ENCODE measurements around the gene VAV3.
A peak's percentile ranks its signal among the peaks of the same experiment; 100 is the strongest.
"Not testable (repeated sequence)": the region's sequence is repeated elsewhere in the genome, so short reads cannot be mapped to it uniquely, and the experiment has no call there.

The VAV3 gene

DNA sequence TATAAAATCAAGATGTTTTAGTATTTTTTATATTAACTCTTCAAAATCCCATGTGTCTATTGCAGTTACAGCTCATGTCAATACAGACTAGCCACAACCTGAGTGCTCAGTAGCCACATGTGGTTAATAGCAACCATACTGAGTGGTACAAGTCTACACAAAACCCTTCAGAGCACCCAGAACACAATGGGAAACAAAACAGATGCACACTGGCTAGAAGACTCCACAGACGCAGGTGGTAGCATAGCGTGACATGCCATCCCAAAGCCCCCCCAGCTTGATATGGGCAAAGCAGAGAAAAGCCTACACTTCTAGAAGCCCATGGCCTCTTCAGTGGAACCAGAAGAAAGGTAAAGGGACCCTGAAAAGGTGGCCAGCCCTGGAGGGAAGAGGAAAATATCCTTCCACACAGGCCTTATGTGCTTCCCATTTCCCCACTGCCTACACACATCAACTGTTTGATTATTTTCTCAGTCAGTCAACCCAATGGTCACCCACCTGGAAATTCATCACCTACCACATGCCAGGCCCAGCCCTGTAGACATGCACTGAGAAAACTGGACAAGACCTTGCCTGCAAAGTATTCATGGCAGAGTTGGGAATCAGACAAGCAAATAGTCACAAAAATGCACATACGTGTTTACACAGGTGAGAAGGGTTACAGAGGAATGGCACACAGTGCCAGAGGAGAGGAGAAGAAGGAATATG is 175.0 kb downstream of the VAV3 start:
- no peak for DNase-seq

DNA sequence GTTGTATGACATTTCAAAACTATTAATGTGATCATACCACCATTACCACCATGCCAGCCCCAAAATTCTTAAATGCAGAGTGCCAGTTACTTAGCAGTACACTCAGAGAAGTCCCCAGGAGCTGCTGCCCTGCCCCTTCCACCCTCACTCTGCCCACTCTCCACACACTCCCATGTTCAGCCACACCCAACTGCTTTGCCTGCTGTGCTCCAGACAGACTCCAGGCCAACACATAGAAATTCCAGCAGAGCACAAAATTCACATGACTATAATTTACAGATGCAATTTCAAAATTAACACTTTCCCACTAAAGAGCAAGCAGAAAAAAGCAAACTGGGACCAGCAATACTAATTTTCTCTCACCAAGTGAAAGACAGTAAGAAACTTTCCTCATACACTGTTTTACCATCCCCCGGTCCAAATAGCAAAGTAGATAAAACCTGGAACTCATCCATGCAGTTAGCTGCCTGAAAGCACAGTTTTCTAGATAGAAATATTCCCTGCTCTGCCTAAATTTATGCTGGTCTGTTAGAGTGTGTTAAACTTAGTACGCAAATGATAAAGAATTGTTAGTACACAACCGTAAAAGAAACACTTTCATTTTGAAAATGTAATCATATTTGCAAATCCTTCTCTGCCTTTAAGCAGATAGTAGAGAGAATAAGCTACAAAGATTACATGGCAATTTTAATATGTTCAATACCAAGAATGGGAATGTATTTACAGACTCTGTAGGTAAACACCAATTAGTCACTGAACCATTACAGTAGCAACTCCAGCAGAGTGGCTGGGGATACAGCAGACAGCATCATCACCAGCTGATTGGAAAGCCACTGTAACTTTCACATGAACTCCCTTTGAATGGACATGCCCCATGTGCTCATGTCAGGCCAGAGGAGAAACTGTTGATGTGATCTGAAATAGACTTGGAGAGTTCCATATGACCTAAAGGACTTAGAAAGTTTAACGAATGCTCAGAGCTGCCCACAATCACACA is 176.5 kb downstream of the VAV3 start:
- peak in 2 of 3 donors; percentile 29 to 45 for DNase-seq

DNA sequence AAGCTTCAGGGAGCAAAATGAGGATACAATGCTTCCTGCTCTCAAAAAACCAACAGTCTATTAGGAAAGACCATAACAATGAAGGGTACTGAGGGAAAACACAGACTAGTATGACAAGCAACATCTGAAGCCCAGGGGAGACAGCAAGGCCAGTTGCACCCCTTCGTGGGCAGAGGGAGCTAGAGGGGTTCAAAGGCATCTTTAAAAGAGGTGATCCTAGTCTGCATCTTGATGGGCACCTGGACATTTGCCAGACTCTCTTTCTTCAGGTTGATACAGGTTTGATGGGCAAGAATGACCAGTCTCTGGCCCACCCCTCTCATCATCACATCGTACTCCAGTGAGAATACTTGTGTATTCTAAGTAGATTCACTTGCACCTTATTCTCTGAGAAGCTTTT is 177.7 kb downstream of the VAV3 start:
- peak in 2 of 3 donors; percentile 22 to 24 for DNase-seq

DNA sequence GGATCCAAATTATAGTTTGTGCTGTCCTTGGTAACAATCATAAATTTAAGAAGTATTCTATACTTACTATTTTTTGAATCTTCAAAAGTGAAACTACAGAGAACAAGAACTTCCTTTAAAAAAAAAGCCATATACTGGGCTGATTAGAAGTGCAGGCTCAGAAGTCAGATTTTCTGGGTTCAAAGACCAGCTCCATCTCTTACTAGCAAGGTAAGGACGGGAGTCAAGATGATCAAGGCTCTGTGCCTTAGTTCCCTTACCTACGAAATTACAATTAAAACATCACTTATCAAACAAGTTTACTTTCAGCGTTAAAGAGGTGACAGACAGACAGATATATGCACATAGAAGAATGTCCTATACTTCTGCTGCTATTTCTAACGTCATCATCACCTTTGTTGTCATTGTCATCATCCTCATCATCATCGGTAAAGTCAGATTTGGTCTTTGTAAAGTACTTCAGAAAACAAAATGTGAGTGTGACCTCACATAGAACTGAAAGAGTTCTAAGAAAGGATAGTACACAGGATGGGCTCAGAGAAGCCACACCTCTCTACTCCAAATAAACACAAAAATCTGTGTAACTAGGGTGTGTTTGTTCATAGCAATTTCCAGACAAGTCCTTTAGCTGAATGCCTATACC is 178.7 kb downstream of the VAV3 start:
- DNase-seq: peak in 2 of 3 donors; percentile 30 to 46

DNA sequence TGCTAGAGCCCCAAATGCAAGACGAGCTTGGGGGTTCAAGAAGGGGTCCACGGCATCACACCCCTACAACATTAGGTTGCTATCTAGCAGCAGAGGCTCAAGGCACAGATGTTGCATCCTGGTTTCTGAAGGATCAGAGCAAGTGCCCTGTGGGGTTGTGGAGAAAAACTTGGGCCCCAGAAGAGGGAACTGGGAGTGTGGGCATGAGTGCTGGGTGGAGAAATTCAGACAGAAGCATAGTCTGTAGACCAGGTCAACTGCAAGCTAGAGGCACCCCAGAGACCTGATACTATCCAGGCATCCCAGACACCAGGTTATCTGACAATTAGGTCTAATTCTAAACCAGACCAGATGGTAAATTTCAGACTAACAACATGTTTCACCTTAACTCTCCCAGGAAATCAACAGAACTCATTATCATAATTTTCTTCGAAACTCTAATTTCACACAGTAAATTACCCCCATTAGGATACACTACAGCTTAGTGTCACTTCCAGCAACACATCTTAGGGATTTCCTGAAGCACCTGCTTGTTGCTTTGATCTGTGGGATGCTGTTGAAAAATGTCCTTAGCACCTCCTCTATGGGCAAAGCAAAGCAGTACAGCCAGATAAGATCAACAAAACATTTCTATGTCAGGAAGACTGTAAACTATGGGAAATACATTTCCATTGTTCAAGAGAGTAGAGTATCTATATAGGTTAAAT is 179.3 kb downstream of the VAV3 start:
- DNase-seq: peak in 2 of 3 donors; percentile 25 to 28

DNA sequence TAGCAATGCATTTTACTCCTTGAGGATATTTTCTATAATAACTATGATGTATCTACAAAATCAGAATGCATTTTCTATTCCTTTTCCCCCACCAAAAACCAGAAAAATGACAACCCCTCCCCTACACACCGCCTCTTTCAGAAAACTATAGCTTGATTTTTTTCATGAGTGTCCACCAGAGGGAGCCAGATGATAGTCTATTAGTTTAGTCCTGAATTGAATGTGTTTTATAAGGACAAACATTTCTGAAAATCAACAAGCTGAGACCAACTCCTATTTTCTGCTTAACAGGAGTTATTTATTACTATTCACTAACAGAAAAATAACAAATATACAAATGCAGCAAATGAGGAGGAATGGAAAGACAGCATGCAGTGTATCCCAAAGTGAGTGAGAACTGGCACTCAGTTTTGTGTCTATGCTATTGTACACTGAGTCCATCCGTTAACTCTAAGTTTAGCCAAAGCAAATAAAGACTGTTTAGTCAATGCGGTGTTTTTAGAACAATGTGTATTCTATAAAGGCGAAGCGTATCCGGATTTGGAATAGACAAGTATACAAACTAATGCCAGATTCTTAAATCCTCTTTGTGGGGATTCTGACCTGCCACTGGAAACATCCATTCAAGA is 182.6 kb downstream of the VAV3 start:
- DNase-seq: peak; percentile 75 to 85 (median 77)

DNA sequence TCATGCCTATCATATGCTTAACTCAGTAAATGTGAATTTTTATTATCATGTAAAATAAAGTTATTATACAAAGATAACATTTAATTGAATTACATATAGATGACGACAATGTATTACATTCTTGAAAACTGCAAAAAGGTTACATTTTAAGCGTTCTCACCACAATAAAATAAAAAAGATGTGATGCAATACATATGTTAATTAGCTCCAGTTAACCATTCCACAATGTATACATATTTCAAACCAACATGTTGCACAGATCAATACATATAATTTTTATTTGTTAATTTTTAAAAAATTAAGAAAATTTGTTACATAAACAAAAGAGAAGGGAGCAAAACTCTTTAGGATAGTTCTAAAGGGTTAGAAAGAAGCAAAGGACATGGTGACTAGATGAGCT is 183.7 kb downstream of the VAV3 start:
- DNase-seq: no peak

DNA sequence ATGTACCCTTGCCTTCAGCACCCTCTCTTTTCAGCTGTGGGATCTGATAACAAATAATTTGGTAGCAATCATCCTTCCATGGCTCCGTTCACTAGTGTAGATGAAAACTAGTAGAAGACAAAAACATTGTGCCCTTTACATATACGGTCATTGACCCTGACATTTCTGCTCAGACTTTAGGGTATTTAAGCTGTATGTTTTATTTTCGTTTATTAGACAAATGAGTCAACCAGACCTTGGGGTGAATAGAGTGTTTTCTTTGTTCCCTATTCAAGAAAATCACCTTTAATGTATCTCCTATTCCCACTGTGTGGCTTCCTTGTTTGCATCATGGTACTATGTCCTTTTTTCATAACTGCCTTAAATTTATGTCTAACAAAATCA is 187.3 kb downstream of the VAV3 start:
- no peak for DNase-seq

DNA sequence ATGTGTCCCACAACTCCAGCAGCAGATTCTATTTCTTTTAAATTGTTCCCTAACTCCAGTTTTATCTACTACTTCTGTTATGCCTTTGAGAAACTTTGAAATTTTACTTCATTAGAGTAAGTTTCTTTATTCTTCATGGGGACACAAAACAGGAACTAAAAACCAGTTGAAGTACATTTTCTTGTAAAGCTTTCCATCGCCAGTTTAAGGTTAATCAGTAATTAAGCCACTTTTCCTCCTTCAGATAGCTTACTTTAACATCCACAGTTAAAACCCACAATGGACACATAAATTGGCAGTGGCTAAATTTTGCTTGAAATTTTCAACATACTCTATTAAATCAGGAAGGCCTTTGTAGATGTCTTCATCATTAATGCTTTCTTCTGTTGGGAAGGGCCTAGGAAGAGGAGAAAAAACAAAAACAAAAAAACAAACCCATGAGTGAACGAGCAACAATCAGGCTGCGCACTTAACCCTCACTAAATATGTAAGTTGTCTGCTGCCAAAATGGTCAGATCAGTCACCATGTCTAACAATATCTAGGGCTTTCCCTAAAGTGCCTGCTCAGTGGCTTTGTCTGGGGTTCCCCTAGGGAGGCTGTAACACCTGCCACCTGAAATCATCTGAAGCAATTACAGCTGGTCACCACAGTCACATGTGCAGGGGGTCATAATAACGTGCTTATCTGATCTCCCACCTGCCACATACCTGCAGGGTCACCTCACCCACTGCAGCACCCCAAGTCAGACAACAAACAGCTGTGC is 187.9 kb downstream of the VAV3 start:
- no peak for DNase-seq

DNA sequence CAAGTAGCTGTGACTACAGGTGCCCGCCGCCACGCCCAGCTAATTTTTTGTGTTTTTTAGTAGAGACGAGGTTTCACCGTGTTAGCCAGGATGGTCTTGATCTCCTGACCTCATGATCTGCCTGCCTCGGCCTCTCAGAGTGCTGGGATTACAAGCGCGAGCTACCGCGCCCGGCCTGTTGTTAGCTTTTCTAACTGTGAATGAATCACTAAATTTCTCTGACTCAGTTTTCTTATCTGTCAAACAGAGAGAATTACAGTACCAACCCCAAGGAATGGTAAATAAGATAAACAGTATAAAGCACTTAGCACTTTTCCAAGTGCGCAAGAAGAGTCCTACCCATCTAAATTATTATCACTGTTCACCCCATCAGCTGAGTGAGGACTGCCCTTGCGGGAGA is 193.6 kb downstream of the VAV3 start:
- DNase-seq: no peak

DNA sequence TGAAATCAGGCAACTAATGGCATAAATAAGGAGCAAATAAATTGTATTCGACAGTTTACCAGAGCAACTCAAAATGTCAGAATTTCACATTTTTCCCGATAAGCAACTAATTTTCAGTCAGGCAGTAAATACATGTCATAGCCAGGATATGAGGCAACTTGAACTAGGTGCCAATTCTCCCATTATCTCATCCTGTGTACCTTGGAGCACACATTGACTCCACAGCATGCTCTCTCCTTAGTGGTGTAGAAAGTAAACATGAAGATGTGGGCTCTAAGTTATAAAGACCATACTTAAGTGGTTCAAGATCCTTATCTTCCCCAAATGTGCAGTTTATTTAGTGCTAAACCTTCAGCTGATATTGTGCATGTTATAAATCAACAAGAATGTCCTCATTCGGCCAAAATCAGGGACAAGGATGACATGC is 197.8 kb downstream of the VAV3 start:
- DNase-seq: no peak

DNA sequence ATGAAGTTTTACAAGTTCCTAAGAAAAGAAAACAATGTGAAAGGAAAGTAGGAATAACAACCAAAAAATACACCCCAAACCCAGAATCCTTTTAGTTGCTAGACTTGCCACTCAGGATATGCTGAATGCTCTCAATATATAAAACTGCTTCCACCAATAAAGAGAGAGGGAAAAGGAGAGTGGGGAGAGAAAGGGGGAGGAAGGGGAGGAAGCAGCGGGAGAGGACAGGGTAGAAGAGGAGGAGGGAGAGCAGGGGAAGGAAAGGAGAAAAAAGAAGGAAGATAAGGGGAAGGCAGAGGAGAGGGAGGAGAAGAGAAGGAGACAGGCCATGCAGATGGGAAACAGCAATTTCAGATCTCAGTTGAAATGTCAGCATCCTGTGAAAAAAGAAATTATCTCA is 198.4 kb downstream of the VAV3 start:
- DNase-seq: no peak

DNA sequence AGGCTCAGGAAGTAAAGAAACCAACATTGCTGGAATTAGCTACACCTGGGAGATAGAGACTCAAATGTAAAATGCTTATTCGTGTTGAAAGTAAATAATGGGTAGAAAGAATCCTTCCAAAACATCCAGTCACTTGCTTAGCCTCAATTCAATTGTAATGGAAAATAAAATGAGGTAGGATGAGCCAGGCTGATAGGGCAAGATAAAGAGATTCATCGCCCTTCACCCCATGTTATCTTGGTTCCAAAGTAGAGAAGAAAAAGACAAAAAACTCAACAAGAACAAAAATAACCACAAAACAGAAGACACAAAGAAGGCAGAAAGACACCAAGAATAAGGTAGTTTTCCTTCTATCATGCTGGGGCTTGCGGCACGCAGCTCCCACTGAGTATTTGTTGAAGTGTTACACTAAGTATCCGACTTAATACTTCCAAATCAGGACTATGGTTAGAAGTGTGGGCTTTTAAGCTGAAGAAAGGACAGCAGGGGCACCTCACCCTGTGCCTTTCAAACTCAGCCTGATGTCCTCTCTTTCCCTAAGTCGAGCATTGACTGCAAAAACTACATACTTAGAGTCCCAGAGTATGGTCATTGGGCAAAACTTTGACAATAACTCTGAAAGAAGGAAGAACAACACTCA is 202.1 kb downstream of the VAV3 start:
- no peak for DNase-seq

DNA sequence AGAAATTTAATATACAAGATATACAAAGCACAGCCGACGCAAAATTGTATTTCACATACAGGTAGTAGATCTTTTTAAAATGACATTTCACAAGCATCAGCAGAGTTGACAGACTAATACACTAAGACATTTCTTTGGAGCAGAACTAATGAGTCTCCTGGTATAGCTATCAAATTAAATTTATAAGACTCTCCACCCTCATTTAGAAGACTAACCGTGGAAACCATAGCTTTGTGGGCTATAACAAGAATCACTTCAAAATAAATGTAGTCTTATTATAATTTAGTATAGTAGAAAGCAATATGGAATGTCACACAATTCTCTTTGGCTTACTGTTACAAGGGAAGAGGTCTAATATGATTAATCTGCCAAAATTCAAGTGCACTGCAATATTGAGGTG is 204.9 kb downstream of the VAV3 start:
- DNase-seq: no peak

DNA sequence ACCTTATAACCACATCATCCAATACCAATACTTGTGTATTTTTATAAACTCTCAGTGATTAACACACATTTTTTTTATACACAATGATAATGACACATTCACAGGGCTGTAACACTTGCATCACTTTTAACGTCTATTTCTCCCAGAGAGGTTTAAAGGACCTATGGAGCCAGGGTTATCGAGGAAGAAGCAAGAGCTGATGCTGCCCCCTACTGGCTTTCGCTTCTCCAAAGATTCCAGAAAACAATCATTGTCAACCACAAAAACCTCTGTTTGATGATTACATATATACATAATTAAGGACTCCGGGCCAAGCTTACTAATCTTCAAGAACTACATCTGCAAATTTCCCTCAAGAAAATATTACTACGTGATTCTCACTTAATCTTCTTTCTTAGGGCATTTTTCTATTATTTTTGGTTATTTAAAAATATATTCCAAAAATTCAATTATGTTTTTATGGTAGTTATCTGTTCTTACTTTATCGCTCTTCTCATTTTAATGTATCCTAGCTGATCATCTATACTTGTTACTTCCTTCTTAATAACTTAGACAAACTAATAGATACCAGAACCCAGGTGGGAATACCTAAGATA is 214.5 kb downstream of the VAV3 start:
- DNase-seq: peak; percentile 72 to 82 (median 79)

DNA sequence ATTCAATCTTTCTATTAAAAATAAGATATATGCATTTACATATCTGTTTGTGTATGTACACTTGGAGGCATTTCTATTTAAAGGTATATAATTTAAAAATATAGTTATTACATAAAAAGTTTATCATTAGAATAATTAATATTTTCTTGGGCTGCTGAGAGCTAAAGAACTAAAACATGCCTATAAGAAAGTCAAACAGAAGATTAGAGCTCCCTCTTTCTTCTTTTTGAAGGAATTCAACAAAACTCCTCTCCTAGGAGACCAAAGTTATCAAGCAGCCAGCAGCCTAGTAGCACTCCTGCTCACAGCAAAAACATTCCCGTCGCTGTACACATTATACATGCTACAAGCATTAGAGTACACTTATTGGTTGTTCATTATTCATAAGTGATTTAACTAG is 216.4 kb downstream of the VAV3 start:
- DNase-seq: no peak

DNA sequence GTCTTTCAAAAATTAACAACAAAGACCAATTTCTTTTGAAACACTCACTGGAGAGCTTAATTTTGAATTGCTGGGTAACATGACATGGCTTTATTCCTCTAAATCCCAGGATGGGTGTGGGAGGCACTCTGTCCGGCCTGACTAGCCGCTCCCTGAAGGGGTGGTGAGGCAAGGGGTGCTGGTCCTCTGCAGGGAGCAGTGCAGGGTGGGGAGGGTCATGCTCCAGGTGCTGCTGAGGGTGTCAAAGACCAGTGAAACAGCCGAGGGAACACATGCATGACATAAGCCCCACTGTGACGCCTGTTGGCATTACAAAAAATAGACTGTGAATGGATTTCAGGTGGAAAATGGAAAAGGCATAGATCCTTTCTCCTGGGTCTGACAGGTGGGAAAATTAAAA is 223.7 kb downstream of the VAV3 start:
- no peak for DNase-seq

DNA sequence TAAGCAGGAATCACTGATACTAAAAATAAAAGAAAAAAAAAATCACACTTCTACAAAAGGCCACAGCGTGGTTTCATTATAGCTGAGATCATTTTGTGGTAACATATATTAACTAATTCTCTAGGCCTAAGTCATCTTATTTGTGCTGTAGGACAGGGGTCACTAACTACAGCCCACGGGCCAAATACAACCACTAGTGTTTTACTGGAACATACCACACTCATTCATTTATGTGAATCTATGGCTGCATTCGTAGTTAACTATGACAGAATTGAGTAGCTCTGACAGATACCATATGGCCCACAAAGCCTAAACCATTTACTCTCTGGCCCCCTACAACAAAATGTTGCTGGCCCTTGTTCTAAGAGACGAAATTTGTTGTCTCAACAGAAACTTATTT is 224.4 kb downstream of the VAV3 start:
- peak in 2 of 3 donors; percentile 12 to 31 for DNase-seq

DNA sequence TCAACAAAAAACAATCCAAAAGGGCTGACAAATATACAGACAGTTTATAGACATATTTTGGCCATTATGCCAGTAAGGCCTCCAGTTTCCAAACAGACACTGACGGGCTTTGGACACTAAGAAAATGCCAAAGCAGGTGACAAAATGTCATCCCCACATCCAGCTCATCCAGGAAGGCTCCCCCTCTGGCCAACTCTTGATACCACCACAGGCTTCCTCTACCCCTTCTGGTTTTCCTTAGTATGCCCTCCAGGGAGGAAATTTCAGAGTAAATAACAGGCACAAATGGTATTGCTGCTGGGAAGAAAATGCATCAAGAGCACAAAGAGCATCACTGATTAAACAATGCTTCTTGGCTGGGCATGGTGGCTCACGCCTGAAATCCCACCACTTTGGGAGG is 225.3 kb downstream of the VAV3 start:
- DNase-seq: peak in 1 of 3 donors; percentile 14

DNA sequence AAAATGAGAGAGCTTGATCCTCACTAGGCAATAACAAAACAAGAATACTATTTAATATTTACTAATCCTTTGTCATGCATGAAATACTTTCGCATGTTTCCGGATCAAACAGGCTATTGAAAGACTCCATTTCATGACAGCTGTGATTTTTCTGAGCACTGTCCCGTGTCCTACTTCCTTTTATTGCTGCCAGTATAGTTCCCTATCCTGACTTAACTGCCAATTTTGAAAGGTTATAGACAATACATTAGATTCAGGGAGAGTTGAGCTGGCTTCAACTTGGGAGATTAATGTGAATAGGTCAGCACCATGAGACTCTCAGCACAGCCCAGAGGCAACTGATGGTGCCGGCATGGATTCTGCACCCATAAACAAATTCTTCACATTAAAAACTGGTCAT is 225.8 kb downstream of the VAV3 start:
- DNase-seq: peak; percentile 50 to 67 (median 60)

DNA sequence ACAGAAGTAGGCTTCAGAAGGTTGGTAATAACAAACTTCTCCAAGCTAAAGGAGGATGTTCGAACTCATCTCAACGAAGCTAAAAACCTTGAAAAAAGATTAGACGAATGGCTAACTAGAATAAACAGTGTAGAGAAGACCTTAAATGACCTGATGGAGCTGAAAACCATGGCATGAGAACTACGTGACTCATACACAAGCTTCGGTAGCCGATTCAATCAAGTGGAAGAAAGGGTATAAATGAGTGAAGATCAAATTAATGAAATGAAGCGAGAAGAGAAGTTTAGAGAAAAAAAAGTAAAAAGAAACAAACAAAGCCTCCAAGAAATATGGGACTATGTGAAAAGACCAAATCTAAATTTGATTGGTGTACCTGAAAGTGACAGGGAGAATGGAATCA is 231.6 kb downstream of the VAV3 start:
- not testable (repeated sequence) for DNase-seq

Data from suppressor macrophage treated with lipopolysaccharide for 1 hour (primary cell).